WTC11 (cell line): ENCODE data around the gene CDK9.

Experiments
- CREM ChIP-seq: sonication (generic); formaldehyde crosslinking; IDR thresholded peaks from 2 replicates; pipeline ENCODE4 v1.8.1; 2022; ENCODE audit warnings: mild to moderate bottlenecking, missing genetic modification reagents, moderate library complexity
- GABPB1 ChIP-seq: sonication (generic); formaldehyde crosslinking; IDR thresholded peaks from 2 replicates; pipeline ENCODE4 v1.8.1; 2023; ENCODE audit warnings: mild to moderate bottlenecking, missing genetic modification reagents
- RELA ChIP-seq: sonication (generic); formaldehyde crosslinking; IDR thresholded peaks from 2 replicates; pipeline ENCODE4 v1.8.1; 2022; ENCODE audit warnings: missing genetic modification reagents, mild to moderate bottlenecking, borderline replicate concordance
- SP1 ChIP-seq: sonication (generic); formaldehyde crosslinking; conservative IDR thresholded peaks from 2 replicates; pipeline ENCODE4 v1.8.1; 2022; ENCODE audit warnings: missing genetic modification reagents
- TCF7 ChIP-seq: sonication (generic); formaldehyde crosslinking; IDR thresholded peaks from 2 replicates; pipeline ENCODE4 v1.8.0; 2022; ENCODE audit warnings: mild to moderate bottlenecking, low read depth, missing genetic modification reagents, moderate library complexity
- TF ChIP-seq, protein P1 (sequence below): fragments of 200-600 bp; IDR thresholded peaks from 2 replicates; pipeline ENCODE4 v1.8.0; 2022; ENCODE audit warnings: antibody characterized with exemption
- TF ChIP-seq, protein P2 (sequence below): sonication (generic); formaldehyde crosslinking; IDR thresholded peaks from 2 replicates; pipeline ENCODE4 v1.8.0; 2022; ENCODE audit warnings: missing genetic modification reagents
- TF ChIP-seq, protein P3 (sequence below): sonication (generic); formaldehyde crosslinking; IDR thresholded peaks from 2 replicates; pipeline ENCODE4 v1.8.1; 2022; ENCODE audit warnings: mild to moderate bottlenecking, moderate library complexity, missing genetic modification reagents
- TF ChIP-seq, protein P4 (sequence below): sonication (generic); formaldehyde crosslinking; IDR thresholded peaks from 2 replicates; pipeline ENCODE4 v1.8.1; 2022; ENCODE audit warnings: low read depth, missing genetic modification reagents, borderline replicate concordance
- TF ChIP-seq, protein P5 (sequence below): sonication (generic); formaldehyde crosslinking; IDR thresholded peaks from 2 replicates; pipeline ENCODE4 v1.8.1; 2022; ENCODE audit warnings: missing genetic modification reagents, borderline replicate concordance

DNA sequence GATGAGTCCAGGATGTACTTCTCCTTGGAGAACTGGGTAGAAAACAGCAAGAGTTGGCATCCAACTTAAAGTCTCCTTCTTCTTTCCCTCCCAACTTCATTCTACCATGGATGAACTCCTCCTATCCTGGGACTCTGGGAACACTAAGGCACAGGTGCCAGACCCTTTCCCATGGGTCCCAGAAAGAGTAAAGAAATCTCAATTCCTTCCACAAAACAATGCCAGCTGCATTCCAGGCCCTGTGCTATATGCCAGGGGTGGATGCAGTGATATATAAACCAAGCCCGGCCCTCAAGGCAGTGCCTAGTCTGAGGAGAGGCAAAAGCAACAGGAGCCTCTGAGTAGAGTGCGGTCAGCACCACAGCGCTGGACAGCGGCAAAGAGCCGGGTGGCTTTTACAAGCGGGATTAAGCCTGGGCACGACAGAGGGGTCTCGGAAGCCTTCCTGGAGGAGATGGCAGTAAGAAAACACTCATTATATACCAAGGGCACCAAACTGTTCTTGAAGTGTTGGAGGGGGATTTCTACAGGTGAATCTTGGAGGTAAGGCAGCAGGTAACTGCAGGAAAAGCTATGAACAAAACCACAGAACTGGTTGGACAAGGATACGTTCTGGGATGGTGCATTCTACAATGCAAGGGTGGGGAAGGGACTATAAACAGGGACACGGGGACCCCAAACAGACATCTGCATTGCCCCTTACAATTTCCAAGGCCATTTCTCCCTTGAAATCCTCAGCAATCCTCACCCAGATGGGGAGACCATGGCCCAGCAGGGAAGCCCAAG, 34.4 kb upstream of the CDK9 start:
- TF ChIP-seq, protein P1, sequence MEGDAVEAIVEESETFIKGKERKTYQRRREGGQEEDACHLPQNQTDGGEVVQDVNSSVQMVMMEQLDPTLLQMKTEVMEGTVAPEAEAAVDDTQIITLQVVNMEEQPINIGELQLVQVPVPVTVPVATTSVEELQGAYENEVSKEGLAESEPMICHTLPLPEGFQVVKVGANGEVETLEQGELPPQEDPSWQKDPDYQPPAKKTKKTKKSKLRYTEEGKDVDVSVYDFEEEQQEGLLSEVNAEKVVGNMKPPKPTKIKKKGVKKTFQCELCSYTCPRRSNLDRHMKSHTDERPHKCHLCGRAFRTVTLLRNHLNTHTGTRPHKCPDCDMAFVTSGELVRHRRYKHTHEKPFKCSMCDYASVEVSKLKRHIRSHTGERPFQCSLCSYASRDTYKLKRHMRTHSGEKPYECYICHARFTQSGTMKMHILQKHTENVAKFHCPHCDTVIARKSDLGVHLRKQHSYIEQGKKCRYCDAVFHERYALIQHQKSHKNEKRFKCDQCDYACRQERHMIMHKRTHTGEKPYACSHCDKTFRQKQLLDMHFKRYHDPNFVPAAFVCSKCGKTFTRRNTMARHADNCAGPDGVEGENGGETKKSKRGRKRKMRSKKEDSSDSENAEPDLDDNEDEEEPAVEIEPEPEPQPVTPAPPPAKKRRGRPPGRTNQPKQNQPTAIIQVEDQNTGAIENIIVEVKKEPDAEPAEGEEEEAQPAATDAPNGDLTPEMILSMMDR = no peak
- TF ChIP-seq GABPB1 (CRISPR knock-in tag) (no peak), SP1 (no peak), CREM (CRISPR knock-in tag) (peak; percentile 57; the same call in 1 of the 2 replicates), RELA (CRISPR knock-in tag) (no peak), TCF7 (CRISPR knock-in tag) (no peak)
- TF ChIP-seq, protein P2, sequence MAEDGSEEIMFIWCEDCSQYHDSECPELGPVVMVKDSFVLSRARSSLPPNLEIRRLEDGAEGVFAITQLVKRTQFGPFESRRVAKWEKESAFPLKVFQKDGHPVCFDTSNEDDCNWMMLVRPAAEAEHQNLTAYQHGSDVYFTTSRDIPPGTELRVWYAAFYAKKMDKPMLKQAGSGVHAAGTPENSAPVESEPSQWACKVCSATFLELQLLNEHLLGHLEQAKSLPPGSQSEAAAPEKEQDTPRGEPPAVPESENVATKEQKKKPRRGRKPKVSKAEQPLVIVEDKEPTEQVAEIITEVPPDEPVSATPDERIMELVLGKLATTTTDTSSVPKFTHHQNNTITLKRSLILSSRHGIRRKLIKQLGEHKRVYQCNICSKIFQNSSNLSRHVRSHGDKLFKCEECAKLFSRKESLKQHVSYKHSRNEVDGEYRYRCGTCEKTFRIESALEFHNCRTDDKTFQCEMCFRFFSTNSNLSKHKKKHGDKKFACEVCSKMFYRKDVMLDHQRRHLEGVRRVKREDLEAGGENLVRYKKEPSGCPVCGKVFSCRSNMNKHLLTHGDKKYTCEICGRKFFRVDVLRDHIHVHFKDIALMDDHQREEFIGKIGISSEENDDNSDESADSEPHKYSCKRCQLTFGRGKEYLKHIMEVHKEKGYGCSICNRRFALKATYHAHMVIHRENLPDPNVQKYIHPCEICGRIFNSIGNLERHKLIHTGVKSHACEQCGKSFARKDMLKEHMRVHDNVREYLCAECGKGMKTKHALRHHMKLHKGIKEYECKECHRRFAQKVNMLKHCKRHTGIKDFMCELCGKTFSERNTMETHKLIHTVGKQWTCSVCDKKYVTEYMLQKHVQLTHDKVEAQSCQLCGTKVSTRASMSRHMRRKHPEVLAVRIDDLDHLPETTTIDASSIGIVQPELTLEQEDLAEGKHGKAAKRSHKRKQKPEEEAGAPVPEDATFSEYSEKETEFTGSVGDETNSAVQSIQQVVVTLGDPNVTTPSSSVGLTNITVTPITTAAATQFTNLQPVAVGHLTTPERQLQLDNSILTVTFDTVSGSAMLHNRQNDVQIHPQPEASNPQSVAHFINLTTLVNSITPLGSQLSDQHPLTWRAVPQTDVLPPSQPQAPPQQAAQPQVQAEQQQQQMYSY (CRISPR knock-in tag) = no peak
- TF ChIP-seq, protein P3, sequence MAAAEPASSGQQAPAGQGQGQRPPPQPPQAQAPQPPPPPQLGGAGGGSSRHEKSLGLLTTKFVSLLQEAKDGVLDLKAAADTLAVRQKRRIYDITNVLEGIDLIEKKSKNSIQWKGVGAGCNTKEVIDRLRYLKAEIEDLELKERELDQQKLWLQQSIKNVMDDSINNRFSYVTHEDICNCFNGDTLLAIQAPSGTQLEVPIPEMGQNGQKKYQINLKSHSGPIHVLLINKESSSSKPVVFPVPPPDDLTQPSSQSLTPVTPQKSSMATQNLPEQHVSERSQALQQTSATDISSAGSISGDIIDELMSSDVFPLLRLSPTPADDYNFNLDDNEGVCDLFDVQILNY (CRISPR knock-in tag) = no peak
- TF ChIP-seq, protein P4, sequence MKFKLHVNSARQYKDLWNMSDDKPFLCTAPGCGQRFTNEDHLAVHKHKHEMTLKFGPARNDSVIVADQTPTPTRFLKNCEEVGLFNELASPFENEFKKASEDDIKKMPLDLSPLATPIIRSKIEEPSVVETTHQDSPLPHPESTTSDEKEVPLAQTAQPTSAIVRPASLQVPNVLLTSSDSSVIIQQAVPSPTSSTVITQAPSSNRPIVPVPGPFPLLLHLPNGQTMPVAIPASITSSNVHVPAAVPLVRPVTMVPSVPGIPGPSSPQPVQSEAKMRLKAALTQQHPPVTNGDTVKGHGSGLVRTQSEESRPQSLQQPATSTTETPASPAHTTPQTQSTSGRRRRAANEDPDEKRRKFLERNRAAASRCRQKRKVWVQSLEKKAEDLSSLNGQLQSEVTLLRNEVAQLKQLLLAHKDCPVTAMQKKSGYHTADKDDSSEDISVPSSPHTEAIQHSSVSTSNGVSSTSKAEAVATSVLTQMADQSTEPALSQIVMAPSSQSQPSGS (CRISPR knock-in tag) = no peak
- TF ChIP-seq, protein P5, sequence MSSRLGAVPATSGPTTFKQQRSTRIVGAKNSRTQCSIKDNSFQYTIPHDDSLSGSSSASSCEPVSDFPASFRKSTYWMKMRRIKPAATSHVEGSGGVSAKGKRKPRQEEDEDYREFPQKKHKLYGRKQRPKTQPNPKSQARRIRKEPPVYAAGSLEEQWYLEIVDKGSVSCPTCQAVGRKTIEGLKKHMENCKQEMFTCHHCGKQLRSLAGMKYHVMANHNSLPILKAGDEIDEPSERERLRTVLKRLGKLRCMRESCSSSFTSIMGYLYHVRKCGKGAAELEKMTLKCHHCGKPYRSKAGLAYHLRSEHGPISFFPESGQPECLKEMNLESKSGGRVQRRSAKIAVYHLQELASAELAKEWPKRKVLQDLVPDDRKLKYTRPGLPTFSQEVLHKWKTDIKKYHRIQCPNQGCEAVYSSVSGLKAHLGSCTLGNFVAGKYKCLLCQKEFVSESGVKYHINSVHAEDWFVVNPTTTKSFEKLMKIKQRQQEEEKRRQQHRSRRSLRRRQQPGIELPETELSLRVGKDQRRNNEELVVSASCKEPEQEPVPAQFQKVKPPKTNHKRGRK (CRISPR knock-in tag) = no peak
